GM18870 (cell line): Measurements from ENCODE around the gene UNC119.
"Not testable (repeated sequence)": the region's sequence is repeated elsewhere in the genome, so short reads cannot be mapped to it uniquely, and the experiment has no call there.

Experiments used
- ATAC-seq: cut with Tn5 transposase; IDR thresholded peaks from one replicate; pipeline ENCODE4 v1.9.1; 2021; ENCODE audit warnings: moderate library complexity; ENCODE audit not compliant: unreplicated experiment

The UNC119 gene

GRCh38 chr17:28552176-28552999 is at the start of gene UNC119:
UNC119 (minus strand) TSS chr17:28552624; CDS start chr17:28552557, 67 bp downstream.
- no peak for ATAC-seq

GRCh38 chr17:28599311-28600184 is 47.1 kb upstream of the UNC119 start:
- ATAC-seq = peak; percentile 42

GRCh38 chr17:28598799-28599310 is 46.4 kb upstream of the UNC119 start, which contains the start of gene SPAG5:
SPAG5 (minus strand) TSS chr17:28599025; CDS start chr17:28598946, 79 bp downstream.
- peak; percentile 40 for ATAC-seq

- ATAC-seq = no peak
Observed at GRCh38 chr17:28598389-28598788, 46.0 kb upstream of the UNC119 start.

- no peak for ATAC-seq
Observed at GRCh38 chr17:28597606-28598383, 45.4 kb upstream of the UNC119 start.

GRCh38 chr17:28592260-28592659 is 39.8 kb upstream of the UNC119 start:
- ATAC-seq = no peak

- no peak for ATAC-seq
Observed at GRCh38 chr17:28585851-28586250, 33.4 kb upstream of the UNC119 start.

- ATAC-seq = no peak
Observed at GRCh38 chr17:28584434-28584833, 32.0 kb upstream of the UNC119 start.

- no peak for ATAC-seq
Observed at GRCh38 chr17:28582513-28582912, 30.1 kb upstream of the UNC119 start.

GRCh38 chr17:28580959-28581358 is 28.5 kb upstream of the UNC119 start:
- ATAC-seq = no peak

- no peak for ATAC-seq
Observed at GRCh38 chr17:28579526-28579925, 27.1 kb upstream of the UNC119 start.

GRCh38 chr17:28578246-28579195 is 26.1 kb upstream of the UNC119 start:
- ATAC-seq = no peak

GRCh38 chr17:28577466-28577824 is 25.0 kb upstream of the UNC119 start:
- no peak for ATAC-seq

GRCh38 chr17:28576758-28577465 is 24.5 kb upstream of the UNC119 start, which contains the start of gene ALDOC:
ALDOC (minus strand) TSS chr17:28576895; CDS start chr17:28575532, 1,363 bp downstream.
- ATAC-seq = peak; percentile 68

- not testable (repeated sequence) for ATAC-seq
Observed at GRCh38 chr17:28576016-28576415, 23.6 kb upstream of the UNC119 start.

- ATAC-seq = no peak
Observed at GRCh38 chr17:28575126-28575795, 22.8 kb upstream of the UNC119 start.

GRCh38 chr17:28574526-28574925 is 22.1 kb upstream of the UNC119 start:
- no peak for ATAC-seq

GRCh38 chr17:28573966-28574480 is 21.6 kb upstream of the UNC119 start:
- no peak for ATAC-seq
